Heart left ventricle (tissue), 13 donors: Measurements from ENCODE around the gene ZFHX2.

Source experiments
- CTCF ChIP-seq, 12 donors: fragments of 200-600 bp; sonication (generic) in 4 of 12; IDR thresholded peaks; one replicate each; pipeline versions ENCODE4 v1.5.0 to v1.8.0; 2018 to 2022; ENCODE audit warnings: antibody characterized with exemption in 12 of 12, mild to moderate bottlenecking in 5 of 12
- POLR2A ChIP-seq, 2 donors: fragments of 450-650 bp; IDR thresholded peaks; one replicate each; pipeline ENCODE4 v1.6.1; 2017; ENCODE audit warnings: antibody characterized with exemption in 2 of 2, mild to moderate bottlenecking in 2 of 2, moderate library complexity in 2 of 2
- donor health status: ischemic (EF 13 %, LVEDD 7.1; RV severe dilation, severe dysfunction).
- donor health status: DM: no; HTN: yes; CAD: no.
- donor health status: DM: no; HTN: no; CAD: no.
- donor health status: ischemic (EF 25% LVEDD 6.9; RV normal size, moderate dysfunction).
- donor health status: ischemic (EF 25% LVEDD 5.7; RV mildly dilated, moderate dysfunction).
- donor health status: ischemic (EF 35%, LVEDD 5.7; RV mildly dilated, moderate dysfunction).
- donor health status: nonischemic (EF 11% LVEDD 7.7; RV severe dilation, severe dysfunction).
- donor health status: DM: yes; HTN: yes; CAD: no.
- donor health status: PGD.
- donor health status: ischemic (EF 29% LVEDD 5.4; RV normal size, mild dysfunction).
- donor health status: nonischemic (EF 23%, LVEDD 6.1; RV moderate dilation, normal function).

GRCh38 chr14:23520899-23521533 lies 30.5 kb downstream of the ZFHX2 start:
- no peak for TF ChIP-seq POLR2A (IDR thresholded peaks at IDR 0.05)
- no peak for TF ChIP-seq CTCF (IDR thresholded peaks at IDR 0.05)
